Activated naive CD4-positive, alpha-beta T cell treated with anti-CD3 and anti-CD28 coated beads, Interleukin-2, amount 50 U/mL, for 16 hours (primary cell): Measurements from ENCODE around the gene VPS45.
A peak's percentile ranks its signal among the peaks of the same experiment; 100 is the strongest.
"Not testable (repeated sequence)": the region's sequence is repeated elsewhere in the genome, so short reads cannot be mapped to it uniquely, and the experiment has no call there.

Experiments used
- DNase-seq: peaks from one replicate; pipeline ENCODE4 v3.0.0-alpha.2; 2020

Gene VPS45

GRCh38 chr1:150135400-150135799 lies 67.8 kb downstream of the VPS45 start:
- DNase-seq, result not testable (repeated sequence)

DNA sequence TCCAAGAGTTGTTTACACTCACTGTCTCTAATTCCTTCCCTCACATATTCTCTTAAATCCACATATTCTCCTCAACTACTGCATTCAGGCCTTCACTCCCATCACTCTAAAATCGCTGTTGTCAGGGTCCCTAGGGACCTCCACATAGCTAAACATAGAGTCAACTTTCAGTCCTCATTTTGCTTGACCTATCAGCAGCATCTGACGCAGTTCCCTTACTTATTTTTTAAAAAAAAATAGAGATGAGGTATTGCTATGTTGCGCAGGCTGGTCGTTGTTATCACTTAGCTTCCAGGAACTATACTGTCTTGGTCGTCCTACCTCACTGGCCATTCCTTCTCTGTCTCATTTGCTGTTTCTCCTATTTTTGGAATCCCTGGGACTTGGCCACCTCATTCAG lies 70.5 kb downstream of the VPS45 start:
- DNase-seq, result no peak

DNA sequence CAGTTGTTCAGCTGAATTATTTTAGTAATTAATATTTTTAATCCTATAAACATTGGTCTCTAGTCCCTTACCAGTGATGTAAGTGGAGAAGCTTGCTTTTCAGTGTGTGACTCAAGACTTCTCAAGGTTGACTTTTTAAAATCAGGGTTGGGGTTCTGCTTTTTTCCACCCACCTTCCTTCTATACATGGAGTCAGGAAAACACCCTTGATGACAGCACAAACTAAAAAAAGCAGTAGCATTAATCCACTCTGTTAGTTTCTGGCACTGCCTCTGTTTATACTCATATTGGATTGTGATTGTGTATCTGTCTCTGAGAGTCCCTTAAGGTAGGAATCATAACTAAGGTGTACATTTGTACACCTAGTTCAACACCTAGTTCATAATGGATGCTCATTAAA lies 73.9 kb downstream of the VPS45 start:
- no peak for DNase-seq

GRCh38 chr1:150142083-150142482 lies 74.5 kb downstream of the VPS45 start:
- DNase-seq, result no peak

- DNase-seq, result no peak
Observed at GRCh38 chr1:150144606-150145005, 77.0 kb downstream of the VPS45 start.

- DNase-seq, result not testable (repeated sequence)
Observed at GRCh38 chr1:150146016-150146415, 78.4 kb downstream of the VPS45 start.

DNA sequence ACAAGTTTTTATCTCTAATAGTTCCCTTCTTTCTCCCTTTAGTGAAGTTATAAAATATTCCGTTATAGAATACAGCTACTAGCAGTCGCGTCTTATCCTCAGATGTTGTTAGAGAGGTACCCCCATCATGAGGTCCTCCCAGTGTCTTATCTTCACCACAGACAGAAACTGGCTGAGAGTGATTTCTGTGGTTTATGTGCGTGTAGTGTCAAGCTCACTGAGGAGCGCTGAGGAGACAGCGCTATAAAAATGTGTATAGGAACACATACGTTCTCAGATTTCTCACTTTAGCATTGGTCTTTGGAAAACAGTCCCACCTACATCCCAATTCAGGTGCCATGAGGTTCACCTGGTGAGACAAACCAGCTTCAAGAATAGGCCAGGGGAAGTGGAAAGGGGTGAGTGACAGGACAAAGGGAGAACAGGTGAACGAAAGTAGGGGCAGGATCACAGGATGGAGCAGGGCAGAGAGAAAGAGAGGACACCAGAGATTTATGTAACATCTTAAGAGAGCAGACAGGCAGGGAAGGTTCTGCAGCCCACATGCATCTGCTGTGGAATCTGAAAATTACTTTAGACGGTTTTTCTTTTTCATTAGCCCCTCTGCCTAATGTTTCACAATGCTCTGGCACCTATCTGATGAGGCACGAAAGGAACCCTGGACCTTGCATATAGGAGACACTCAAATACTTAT lies 79.4 kb downstream of the VPS45 start:
- no peak for DNase-seq

DNA sequence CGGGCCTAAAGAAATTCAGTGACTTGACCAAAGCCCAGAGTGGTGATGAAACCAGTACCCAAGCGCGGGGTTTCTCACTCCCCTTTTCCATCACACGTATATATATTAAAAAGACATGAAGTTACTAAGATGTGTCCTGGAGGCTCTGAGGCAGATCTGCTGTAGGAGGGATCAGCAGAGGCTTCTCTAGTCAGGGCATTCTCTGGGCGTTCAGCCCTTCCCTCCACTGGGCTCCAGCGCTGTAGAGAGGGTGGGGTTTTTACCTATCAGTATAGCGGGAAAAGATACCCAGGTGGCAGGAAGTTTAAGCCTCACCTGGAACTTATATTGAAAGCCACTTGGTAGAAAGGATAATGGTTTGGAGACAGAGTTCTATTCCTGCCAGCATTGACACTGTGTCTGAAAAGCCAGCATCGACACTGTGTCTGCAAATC lies 81.3 kb downstream of the VPS45 start:
- DNase-seq, result no peak

- DNase-seq, result peak; percentile 86
Observed at GRCh38 chr1:150149271-150150132, 81.9 kb downstream of the VPS45 start, which contains the start of gene PLEKHO1. Gene PLEKHO1 (plus strand): TSS chr1:150149916. CDS start chr1:150150258, 342 bp downstream.

DNA sequence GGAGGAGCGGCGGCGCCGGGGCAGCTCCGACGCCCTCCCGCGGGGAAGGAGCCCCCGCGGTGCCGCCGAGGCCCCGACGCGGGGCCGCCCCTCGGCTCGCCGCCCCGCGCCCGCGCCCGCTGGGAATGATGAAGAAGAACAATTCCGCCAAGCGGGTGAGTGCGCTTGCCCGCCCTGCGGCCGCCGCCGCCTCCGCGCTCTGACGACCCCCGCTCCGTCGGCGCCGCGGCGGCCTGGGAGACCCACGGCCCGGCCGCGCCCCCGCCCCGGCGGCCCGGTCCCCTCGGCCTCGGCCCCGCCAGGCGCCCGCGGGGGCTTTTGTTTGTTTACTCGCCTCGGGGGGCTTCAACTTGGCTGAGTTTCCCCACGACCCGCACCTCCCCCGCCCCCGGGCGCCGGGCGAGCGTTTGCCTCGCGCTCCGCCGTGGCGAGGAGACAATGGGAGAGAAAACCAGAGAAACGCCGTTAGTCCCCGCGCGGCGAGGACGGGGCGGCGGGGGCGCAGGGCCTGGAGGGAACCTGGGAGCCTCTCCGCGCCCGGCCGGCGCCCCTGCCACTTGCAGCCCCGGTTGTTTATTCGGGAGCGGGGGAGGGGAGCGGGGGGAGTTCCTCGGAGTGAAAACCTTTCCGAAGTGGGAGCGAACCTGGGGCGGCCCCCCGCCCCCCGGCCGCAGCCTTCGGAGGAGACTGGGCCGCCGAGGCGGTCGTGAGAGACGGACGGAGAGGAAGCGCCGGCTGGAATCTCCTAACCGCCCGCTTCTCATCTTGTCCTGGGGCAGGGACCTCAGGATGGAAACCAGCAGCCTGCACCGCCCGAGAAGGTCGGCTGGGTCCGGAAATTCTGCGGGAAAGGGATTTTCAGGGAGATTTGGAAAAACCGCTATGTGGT lies 82.8 kb downstream of the VPS45 start:
- DNase-seq, result peak; percentile 32

DNA sequence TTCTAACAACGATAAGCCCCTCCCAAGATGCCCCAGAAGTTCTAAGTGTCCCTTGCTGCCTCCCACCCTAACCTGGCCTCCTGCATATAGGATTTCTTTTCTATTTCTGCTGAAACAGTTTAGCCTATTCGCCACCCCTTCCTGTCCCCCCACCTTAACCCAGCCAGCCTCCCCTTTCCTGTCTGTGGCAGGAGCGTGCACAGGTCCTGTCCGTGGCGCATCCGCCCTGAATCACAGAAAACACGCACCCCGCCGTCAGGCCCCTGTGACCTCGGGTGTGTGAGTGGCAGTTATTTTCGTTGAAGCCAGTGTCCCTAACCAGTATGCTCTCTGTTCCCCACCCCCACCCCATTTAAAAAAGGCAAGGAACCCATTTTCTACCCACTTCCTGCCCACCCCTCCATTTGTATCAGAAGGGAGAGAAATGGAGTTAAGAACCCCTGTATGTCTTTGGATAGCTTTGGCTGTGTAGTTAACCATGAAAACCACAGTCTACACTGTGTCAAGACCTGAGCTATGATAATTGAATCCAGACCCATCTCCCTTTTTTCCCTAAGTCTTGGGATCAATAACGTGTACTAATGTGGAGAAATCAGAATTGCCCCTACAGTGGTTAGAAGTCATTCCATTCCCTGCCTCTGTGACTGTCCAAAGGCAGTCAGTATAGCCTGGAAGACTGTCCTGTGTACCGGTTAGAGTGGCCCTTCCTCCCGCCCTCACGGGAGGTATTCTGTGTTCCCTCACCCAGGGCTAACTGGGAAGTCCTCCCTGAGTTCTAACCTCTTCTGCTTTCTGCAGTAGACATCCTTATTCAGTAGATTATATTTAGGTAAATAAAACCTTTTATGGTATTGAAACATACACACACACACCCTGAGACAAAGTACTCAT lies 84.0 kb downstream of the VPS45 start:
- peak; percentile 49 for DNase-seq

GRCh38 chr1:150152182-150152536 lies 84.6 kb downstream of the VPS45 start:
- DNase-seq, result no peak

GRCh38 chr1:150152772-150153456 lies 85.3 kb downstream of the VPS45 start:
- no peak for DNase-seq

- no peak for DNase-seq
Observed at GRCh38 chr1:150154143-150154542, 86.6 kb downstream of the VPS45 start.

DNA sequence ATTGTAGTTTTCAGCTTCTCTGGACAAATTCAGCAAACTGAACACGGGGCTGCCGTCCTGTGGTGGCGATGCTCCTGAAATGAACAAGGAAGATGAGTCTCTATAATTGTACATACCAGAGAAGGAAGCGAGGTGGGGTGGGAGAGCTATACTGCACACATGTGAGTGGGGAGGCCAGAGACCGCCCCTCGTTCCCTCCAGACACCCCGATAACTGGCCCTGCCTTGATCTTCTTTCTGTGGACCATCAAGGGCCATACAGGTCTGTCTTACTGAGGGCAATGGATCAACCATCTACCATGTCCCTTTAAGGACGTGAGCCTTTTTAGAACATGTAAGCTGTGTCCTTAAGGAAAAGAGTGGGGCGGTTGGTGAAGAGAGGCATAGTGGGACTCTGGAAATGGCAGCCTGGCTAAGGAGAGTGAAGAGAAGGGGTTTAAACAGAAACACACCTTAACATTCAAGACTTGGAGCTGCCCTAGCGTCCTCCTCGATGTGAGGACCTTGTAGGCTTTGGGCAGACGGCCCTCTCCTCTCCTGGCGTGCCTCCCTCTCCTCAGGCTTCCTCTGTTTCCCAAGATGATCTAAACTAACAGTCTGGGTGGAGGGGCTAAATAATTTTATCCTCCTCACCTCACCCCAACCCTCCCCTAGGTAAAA lies 88.0 kb downstream of the VPS45 start:
- DNase-seq, result no peak

DNA sequence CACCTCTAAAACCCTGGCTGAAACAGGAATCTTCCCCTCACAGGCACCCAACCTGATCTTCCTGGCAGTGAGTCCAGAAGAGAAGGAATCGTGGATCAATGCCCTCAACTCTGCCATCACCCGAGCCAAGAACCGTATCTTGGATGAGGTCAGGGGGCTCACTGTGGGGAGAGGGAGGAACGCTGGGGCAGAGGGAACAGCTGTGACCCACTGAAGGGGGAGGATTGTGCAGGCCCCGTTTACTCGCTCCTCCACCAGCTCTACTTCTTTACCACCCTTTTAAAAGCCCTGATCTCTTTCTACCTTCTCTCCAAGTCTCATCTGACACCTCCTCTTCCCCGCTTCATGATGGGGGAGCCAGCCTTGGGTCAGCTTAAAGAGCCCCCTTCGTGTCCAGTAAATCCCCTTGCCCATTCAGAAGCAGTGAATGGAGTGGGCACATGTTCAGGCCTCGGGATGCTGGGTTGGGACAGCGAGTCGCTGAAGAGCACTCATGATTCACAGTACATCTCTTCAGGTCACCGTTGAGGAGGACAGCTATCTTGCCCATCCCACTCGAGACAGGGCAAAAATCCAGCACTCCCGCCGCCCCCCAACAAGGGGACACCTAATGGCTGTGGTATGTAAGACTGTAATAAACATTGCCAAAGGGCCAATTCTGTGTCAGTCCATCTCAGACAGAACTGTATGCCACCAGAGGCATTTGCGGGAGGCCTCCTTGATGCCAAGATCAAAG lies 89.5 kb downstream of the VPS45 start:
- DNase-seq, result no peak

DNA sequence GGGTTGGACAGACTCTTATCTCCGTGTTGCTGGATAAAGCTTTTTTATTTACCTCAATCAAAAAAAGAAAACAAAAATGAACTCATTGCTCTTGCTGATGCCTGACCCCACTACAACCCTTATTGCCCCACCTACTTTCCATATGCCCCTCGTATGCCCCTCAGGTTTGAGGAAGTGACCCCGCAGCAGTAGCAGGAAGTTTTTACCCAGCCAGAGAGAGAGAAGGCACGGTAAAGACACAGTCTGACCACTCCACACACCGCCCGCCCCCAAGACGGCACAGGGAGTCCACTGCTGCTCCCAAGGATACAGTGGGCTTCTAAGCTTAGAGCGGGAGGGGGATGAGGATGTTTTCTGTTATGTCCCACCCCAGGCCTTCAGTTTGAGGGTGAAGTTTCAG lies 92.0 kb downstream of the VPS45 start:
- no peak for DNase-seq

- DNase-seq, result no peak
Observed at GRCh38 chr1:150160964-150161621, 93.5 kb downstream of the VPS45 start.

GRCh38 chr1:150161747-150162581 lies 94.4 kb downstream of the VPS45 start:
- DNase-seq, result no peak
